AG04450 (cell line): ENCODE data around the gene PGF. TPM values are rescaled to one million over a fixed set of nuclear protein-coding genes. Genes with fewer than 3 reads are reported as not detected.

Source experiments
- CTCF ChIA-PET: fragments of 300-600, 350-600 bp; formaldehyde crosslinking; extraction: SDS; loops from one replicate; lab custom pipeline; 2022; ENCODE audit warnings: antibody characterized with exemption, inconsistent platforms; lab: Charles Lee
- POLR2A ChIA-PET: fragments of 350-600 bp; formaldehyde crosslinking; extraction: SDS; loops from one replicate; lab custom pipeline; 2021; ENCODE audit warnings: antibody characterized with exemption, inconsistent platforms; lab: Yijun Ruan, JAX
- DNase-seq: peaks from one replicate; pipeline ENCODE4 v3.0.0-alpha.2; 2011; ENCODE audit warnings: low read depth, low spot score
- H3K27ac ChIP-seq: one replicate; pipeline ENCODE4 v1.5.1; 2012; ENCODE audit warnings: low read depth, low read length, control low read depth
- H3K27me3 ChIP-seq: one replicate; pipeline ENCODE4 v1.6.0; 2012; ENCODE audit warnings: low read length; ENCODE audit not compliant: control insufficient read depth, insufficient read depth
- H3K4me3 ChIP-seq: 2 replicates; pipeline ENCODE4 v1.5.1; 2011; ENCODE audit warnings: mild to moderate bottlenecking, low read depth, low read length, control low read depth
- H3K9me3 ChIP-seq: 2 replicates; pipeline ENCODE4 v1.5.1; 2012; ENCODE audit warnings: low read length; ENCODE audit not compliant: control insufficient read depth, insufficient read depth
- polyA plus RNA-seq: library from polyadenylated mRNA; depleted of rRNA; stranded (reverse); fragments of >200 nt; gene quantifications from 2 replicates; pipeline ENCODE4 v1.2.3, GENCODE V29; 2011
- TF ChIP-seq, protein P1 (sequence below): IDR thresholded peaks from 2 replicates; pipeline ENCODE4 v1.5.1; 2011; ENCODE audit warnings: low read depth, low read length, control low read depth, inconsistent platforms

The PGF gene
- polyA plus RNA-seq, 1 experiment = 0.63 TPM

DNA sequence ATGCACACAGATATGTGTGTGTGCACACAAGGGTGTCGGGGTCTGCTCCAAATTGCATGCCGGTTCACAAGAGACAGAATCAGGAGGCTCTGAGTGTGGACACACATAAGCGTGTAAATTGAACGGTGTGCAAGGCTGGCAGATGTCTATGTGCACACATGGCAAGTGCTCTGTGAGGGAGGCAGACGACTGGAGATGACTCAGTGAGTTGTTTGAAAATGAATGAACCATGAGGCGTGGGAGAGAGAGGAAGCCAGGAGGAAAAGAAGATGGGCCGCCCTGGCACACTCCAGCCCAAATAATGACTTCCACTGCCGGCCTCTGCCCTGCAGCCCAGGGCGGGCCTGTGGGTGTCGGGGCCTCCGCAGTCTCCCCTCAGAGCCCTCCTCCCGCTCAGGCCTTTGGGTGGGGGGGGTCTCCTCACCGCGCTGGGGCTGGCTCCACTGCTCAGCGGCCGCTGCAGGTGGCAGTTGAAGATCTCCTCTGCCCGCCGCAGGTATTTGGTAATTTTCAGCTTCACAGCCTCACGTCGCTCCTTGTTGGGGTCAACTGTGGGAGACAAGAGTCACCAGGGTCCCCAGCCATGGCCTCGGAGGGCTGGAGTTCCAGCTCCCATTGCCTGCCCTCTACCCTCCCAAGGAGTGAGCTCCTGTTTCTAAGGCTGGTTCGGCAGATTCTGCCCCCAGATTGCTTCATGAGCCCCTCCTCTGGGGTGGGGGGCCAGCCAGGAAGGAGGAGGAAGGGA is 35.8 kb downstream of the PGF start:
- POLR2A ChIA-PET = no interaction called here
- CTCF ChIA-PET = interaction anchor here (1.1 kb wide), 1 partner anchor 14 kb away, joined by 3 read pairs; no protein-coding TSS in a partner anchor

DNA sequence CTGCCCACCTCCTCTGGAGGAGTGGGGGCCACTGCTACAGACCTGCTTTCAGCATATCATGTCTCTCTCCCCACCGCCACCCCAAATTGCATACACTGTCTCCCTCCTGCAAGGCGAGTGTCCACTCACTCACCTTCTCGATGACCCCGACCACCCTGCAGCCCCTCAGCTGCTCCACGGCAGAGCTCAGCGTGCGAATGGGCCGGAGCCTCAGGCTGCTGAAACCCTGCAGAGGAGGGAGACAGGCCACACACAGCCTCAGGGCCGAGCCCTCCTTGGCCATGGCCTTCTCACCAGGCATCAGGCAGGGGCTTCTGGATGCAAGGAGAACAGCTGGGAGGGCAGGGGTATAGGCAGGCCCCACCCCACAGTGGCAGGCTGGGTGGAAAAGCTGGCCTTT is 37.0 kb downstream of the PGF start:
- ChIA-PET POLR2A (no interaction called here), CTCF (interaction anchor here (2.5 to 2.8 kb wide), 2 partner anchors 13 to 170 kb away, joined by 13 to 25 read pairs; no protein-coding TSS in a partner anchor)
- DNase-seq = no peak
- Histone ChIP-seq H3K27ac (no peak overlapping the region), H3K4me3 (no peak overlapping the region), H3K9me3 (no peaks in the 10 kb centered on the region), H3K27me3 (no peaks in the 10 kb centered on the region)
- TF ChIP-seq, protein P1, sequence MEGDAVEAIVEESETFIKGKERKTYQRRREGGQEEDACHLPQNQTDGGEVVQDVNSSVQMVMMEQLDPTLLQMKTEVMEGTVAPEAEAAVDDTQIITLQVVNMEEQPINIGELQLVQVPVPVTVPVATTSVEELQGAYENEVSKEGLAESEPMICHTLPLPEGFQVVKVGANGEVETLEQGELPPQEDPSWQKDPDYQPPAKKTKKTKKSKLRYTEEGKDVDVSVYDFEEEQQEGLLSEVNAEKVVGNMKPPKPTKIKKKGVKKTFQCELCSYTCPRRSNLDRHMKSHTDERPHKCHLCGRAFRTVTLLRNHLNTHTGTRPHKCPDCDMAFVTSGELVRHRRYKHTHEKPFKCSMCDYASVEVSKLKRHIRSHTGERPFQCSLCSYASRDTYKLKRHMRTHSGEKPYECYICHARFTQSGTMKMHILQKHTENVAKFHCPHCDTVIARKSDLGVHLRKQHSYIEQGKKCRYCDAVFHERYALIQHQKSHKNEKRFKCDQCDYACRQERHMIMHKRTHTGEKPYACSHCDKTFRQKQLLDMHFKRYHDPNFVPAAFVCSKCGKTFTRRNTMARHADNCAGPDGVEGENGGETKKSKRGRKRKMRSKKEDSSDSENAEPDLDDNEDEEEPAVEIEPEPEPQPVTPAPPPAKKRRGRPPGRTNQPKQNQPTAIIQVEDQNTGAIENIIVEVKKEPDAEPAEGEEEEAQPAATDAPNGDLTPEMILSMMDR = no peak

More for the DNA sequence above, 35.8 kb downstream of the PGF start:
- H3K9me3 ChIP-seq = no peaks in the 10 kb centered on the region
- H3K27me3 ChIP-seq = no peaks in the 10 kb centered on the region
- H3K4me3 ChIP-seq = no peak overlapping the region
- TF ChIP-seq, protein P1 = no peak
- peak overlapping the region; percentile 31 for H3K27ac ChIP-seq
- DNase-seq = no peak

- TF ChIP-seq, protein P1 = no peak
- no peak for DNase-seq
Observed at GRCh38 chr14:74917646-74918081, 37.7 kb downstream of the PGF start.

GRCh38 chr14:74917178-74917543 is 38.2 kb downstream of the PGF start:
- no peak overlapping the region for H3K4me3 ChIP-seq
- no peaks in the 10 kb centered on the region for H3K9me3 ChIP-seq
- TF ChIP-seq, protein P1 = no peak
- CTCF ChIA-PET = interaction anchor here (0.6 to 2.8 kb wide), 5 partner anchors 9 to 174 kb away, joined by 3 to 25 read pairs (median 5); no protein-coding TSS in a partner anchor
- POLR2A ChIA-PET = interaction anchor here (0.6 kb wide), 1 partner anchor 297 kb away, joined by 4 read pairs; no protein-coding TSS in a partner anchor
- DNase-seq = no peak
- H3K27me3 ChIP-seq = no peaks in the 10 kb centered on the region
- no peak overlapping the region for H3K27ac ChIP-seq

More at GRCh38 chr14:74917646-74918081, 37.7 kb downstream of the PGF start:
- Histone ChIP-seq H3K9me3 (no peaks in the 10 kb centered on the region), H3K27me3 (no peaks in the 10 kb centered on the region), H3K27ac (no peak overlapping the region), H3K4me3 (no peak overlapping the region)
- ChIA-PET POLR2A (no interaction called here), CTCF (interaction anchor here (1.2 to 2.8 kb wide), 4 partner anchors 12 to 173 kb away, joined by 4 to 25 read pairs (median 9); no protein-coding TSS in a partner anchor)

DNA sequence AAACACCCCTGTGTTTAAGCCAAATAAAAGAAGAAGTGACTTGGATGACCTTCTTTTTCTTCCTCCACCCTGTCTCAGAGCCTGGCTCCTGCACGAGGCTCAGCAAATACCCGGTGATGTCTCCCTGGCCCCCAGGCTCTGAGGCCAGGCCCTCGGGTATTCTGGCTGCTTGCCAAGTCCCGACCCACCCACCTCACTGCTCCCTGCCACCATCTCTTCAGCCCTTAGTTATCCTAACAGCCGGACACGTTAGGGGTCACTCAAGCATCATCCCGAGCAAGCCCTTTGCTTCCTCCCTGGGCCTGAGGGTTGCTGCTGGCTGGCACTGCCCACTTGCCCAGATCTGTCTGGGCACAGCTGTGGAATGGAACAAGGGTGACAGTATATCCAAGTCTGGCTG is 39.6 kb downstream of the PGF start:
- CTCF ChIA-PET = interaction anchor here (1.2 to 2.5 kb wide), 4 partner anchors 10 to 174 kb away, joined by 4 to 25 read pairs (median 10); no protein-coding TSS in a partner anchor
- no peak overlapping the region for H3K4me3 ChIP-seq
- H3K9me3 ChIP-seq = no peaks in the 10 kb centered on the region
- no peak for DNase-seq
- H3K27me3 ChIP-seq = no peaks in the 10 kb centered on the region
- POLR2A ChIA-PET = no interaction called here
- no peak overlapping the region for H3K27ac ChIP-seq
- TF ChIP-seq, protein P1 = no peak
